BE2C (cell line): ENCODE data around the gene KRT27.

ENCODE experiments used
- DNase-seq: peaks from one replicate; pipeline ENCODE4 v3.0.0-alpha.2; 2020
- H3K27me3 ChIP-seq: fragments of 250-450 bp; sonication (Bioruptor Pico); 2 replicates; pipeline ENCODE4 v1.5.1; 2020; ENCODE audit warnings: mild to moderate bottlenecking
- H3K36me3 ChIP-seq: fragments of 250-450 bp; sonication (Bioruptor Pico); 2 replicates; pipeline ENCODE4 v1.5.1; 2020; ENCODE audit warnings: mild to moderate bottlenecking
- H3K4me1 ChIP-seq: fragments of 250-450 bp; sonication (Bioruptor Pico); 2 replicates; pipeline ENCODE4 v1.5.1; 2020
- H3K4me3 ChIP-seq: 2 replicates; pipeline ENCODE4 v1.5.1; 2011; ENCODE audit warnings: low read depth, low read length
- H3K9me3 ChIP-seq: fragments of 250-450 bp; sonication (Bioruptor Pico); 2 replicates; pipeline ENCODE4 v1.5.1; 2020
- TF ChIP-seq, protein P1 (sequence below): IDR thresholded peaks from 2 replicates; pipeline ENCODE4 v1.5.1; 2012; ENCODE audit warnings: mild to moderate bottlenecking, low read depth, low read length

Gene KRT27

DNA sequence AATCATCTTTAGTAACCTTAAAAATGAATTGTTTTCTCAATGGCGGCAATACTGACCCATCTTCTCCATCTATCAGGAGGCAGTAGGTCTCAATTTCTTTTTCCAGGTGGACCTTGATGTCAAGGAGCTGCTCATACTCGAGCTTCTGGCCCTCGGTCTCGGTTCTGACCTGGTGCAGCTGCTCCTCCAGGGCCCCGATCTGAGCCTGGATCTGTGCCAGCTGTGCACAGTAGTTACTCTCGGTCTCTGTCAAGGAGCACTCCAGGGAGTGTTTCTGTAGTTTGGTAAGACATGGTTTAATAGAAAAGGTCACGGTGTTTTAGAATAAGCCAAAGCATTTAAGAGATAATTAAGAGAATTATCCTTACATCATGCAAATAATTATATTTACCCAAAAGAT lies 4.9 kb downstream of the KRT27 start:
- Histone ChIP-seq H3K27me3 (peaks cover 96% of the 10 kb centered on the region), H3K4me3 (no peak overlapping the region), H3K36me3 (no peaks in the 10 kb centered on the region), H3K9me3 (no peaks in the 10 kb centered on the region; the same call in 1 of the 2 replicates), H3K4me1 (no peaks in the 10 kb centered on the region)
- TF ChIP-seq, protein P1, sequence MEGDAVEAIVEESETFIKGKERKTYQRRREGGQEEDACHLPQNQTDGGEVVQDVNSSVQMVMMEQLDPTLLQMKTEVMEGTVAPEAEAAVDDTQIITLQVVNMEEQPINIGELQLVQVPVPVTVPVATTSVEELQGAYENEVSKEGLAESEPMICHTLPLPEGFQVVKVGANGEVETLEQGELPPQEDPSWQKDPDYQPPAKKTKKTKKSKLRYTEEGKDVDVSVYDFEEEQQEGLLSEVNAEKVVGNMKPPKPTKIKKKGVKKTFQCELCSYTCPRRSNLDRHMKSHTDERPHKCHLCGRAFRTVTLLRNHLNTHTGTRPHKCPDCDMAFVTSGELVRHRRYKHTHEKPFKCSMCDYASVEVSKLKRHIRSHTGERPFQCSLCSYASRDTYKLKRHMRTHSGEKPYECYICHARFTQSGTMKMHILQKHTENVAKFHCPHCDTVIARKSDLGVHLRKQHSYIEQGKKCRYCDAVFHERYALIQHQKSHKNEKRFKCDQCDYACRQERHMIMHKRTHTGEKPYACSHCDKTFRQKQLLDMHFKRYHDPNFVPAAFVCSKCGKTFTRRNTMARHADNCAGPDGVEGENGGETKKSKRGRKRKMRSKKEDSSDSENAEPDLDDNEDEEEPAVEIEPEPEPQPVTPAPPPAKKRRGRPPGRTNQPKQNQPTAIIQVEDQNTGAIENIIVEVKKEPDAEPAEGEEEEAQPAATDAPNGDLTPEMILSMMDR, result no peak
- no peak for DNase-seq

DNA sequence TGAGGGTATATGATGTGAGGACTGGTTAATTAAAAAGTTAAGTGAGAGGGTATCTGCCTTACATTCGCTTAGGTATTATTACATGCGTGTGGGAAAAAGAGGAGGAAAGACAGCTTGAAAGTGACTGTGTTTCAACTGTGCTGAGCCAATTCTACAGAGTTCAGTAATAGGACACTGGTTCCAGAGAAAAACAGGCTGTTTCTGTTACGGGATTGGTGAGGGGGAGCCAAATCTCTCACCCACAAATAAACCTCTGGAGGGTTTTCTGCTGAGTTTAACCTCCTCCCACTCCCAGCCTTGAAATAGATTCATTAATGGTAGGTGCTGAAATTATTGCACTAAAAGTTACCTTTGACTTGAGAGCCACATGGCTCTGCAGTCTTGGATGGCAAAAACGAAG lies 6.4 kb downstream of the KRT27 start:
- H3K36me3 ChIP-seq, result no peaks in the 10 kb centered on the region
- H3K9me3 ChIP-seq, result no peaks in the 10 kb centered on the region; the same call in 1 of the 2 replicates
- DNase-seq, result no peak

GRCh38 chr17:40772101-40772500 lies 10.2 kb downstream of the KRT27 start, which contains the start of gene KRT26:
KRT26 (minus strand) TSS chr17:40772201; CDS start chr17:40772113, 88 bp downstream.
- Histone ChIP-seq H3K27me3 (peaks cover 86% of the 10 kb centered on the region), H3K9me3 (no peaks in the 10 kb centered on the region; the same call in 1 of the 2 replicates), H3K4me3 (no peak within 1 kb of the TSS), H3K4me1 (no peaks in the 10 kb centered on the region), H3K36me3 (no peaks in the 10 kb centered on the region)
- no peak for DNase-seq
- TF ChIP-seq, protein P1, result no peak

More for the DNA sequence above, 6.4 kb downstream of the KRT27 start:
- TF ChIP-seq, protein P1, result no peak
- peaks cover 99% of the 10 kb centered on the region for H3K27me3 ChIP-seq
- H3K4me1 ChIP-seq, result no peaks in the 10 kb centered on the region
- H3K4me3 ChIP-seq, result no peak overlapping the region

- Histone ChIP-seq H3K4me3 (no peak overlapping the region), H3K4me1 (no peaks in the 10 kb centered on the region), H3K36me3 (no peaks in the 10 kb centered on the region), H3K27me3 (peaks cover 26% of the 10 kb centered on the region), H3K9me3 (no peaks in the 10 kb centered on the region)
- no peak for DNase-seq
- TF ChIP-seq, protein P1, result no peak
Measured at GRCh38 chr17:40765657-40766056, 16.7 kb downstream of the KRT27 start.

GRCh38 chr17:40763752-40764151 lies 18.6 kb downstream of the KRT27 start:
- DNase-seq, result no peak
- H3K36me3 ChIP-seq, result no peaks in the 10 kb centered on the region
- peaks cover 14% of the 10 kb centered on the region for H3K27me3 ChIP-seq
- no peak overlapping the region for H3K4me3 ChIP-seq
- TF ChIP-seq, protein P1, result no peak
- H3K4me1 ChIP-seq, result no peaks in the 10 kb centered on the region
- no peaks in the 10 kb centered on the region for H3K9me3 ChIP-seq

DNA sequence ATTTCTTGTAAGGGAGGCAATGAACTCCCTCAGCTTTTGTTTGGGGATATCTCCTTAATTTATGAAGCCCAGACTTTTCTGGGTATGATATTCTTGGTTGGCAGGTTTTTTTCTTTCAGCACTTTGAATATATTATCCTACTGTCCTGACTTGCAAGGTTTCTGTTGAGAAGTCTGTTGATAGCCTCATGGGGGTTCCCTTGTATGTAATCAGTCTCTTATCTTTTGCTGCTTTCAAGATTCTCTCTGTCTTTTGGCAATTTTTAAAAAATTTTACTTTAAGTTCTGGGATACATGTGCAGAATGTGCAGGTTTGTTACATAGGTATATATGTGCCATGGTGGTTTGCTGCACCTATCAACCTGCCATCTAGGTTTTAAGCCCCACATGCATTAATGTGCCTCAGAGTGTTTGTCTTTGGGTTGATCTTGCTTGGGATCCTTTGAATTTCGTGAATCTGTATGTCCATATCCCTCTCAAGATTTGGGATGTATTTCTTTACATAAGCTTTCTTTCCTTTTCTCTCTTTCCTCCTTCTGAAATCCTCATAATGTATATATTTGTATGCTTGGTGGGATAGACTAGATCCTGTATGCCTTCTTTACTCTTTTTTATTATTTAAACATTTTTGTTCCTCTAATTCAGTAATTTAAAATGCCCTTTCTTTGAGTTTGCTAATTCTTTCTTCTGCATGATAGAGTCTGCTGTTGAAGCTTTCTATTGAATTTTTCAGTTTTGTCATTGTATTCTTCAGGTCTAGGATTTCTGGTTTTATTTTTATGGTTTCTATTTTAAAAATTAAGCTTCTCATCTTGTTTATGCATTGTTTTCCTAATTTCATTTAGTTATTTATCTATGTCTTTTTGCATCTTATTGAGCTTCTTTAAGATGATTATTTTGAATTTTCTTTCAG lies 22.0 kb downstream of the KRT27 start:
- DNase-seq, result no peak
- H3K4me1 ChIP-seq, result no peaks in the 10 kb centered on the region
- no peak overlapping the region for H3K4me3 ChIP-seq
- H3K27me3 ChIP-seq, result peaks cover 6% of the 10 kb centered on the region; the same call in 1 of the 2 replicates
- no peaks in the 10 kb centered on the region for H3K36me3 ChIP-seq
- TF ChIP-seq, protein P1, result no peak
- no peaks in the 10 kb centered on the region for H3K9me3 ChIP-seq
